ENCODE results near the gene DIP2C. TPM values are rescaled to one million over a fixed set of nuclear protein-coding genes. Genes with fewer than 3 reads are reported as not detected.

Gene DIP2C
- total and polyA plus RNA-seq, 3 donors from 2014 or later: 14.9 to 43.4 (median 30.1) TPM

GRCh38 chr10:548238-548901, 141.1 kb downstream of the DIP2C start:
- intact Hi-C loops (cut with DNase I; ENCODE audit: low total_unique reads): no loop called here
- H3K27ac ChIP-seq: no peak overlapping the region
- TF ChIP-seq CTCF (IDR thresholded peaks at IDR 0.05) (no peak), POLR2A (IDR thresholded peaks at IDR 0.05) (no peak)
- DNase-seq: no peak
- peaks cover 5% of the 10 kb centered on the region for H3K4me1 ChIP-seq
- H3K36me3 ChIP-seq (ENCODE audit: low read depth, missing control alignments): no peaks in the 10 kb centered on the region
- WGBS, 2 donors: 87 to 88% methylated on average over 17 of the region's 17 CpGs
- no peaks in the 10 kb centered on the region for H3K9me3 ChIP-seq
- no peaks in the 10 kb centered on the region for H3K27me3 ChIP-seq
- H3K4me3 ChIP-seq: no peak overlapping the region

GRCh38 chr10:547591-548081, 141.8 kb downstream of the DIP2C start:
- no peaks in the 10 kb centered on the region for H3K36me3 ChIP-seq (ENCODE audit: low read depth, missing control alignments)
- intact Hi-C loops (cut with DNase I; ENCODE audit: low total_unique reads): no loop called here
- no peak overlapping the region for H3K27ac ChIP-seq
- no peak overlapping the region for H3K4me3 ChIP-seq
- no peak for DNase-seq
- peaks cover 5% of the 10 kb centered on the region for H3K4me1 ChIP-seq
- 79 to 80% methylated on average over 6 of the region's 6 CpGs for WGBS, 2 donors
- TF ChIP-seq CTCF (IDR thresholded peaks at IDR 0.05) (no peak), POLR2A (IDR thresholded peaks at IDR 0.05) (no peak)
- H3K9me3 ChIP-seq: no peaks in the 10 kb centered on the region
- H3K27me3 ChIP-seq: no peaks in the 10 kb centered on the region

GRCh38 chr10:546971-547590, 142.4 kb downstream of the DIP2C start:
- H3K27ac ChIP-seq: no peak overlapping the region
- no peaks in the 10 kb centered on the region for H3K27me3 ChIP-seq
- WGBS, 2 donors: 41 to 57% methylated on average over 7 to 10 of the region's 10 CpGs
- no peaks in the 10 kb centered on the region for H3K9me3 ChIP-seq
- TF ChIP-seq CTCF (IDR thresholded peaks at IDR 0.05): no peak
- TF ChIP-seq POLR2A (IDR thresholded peaks at IDR 0.05): no peak
- intact Hi-C loops (cut with DNase I; ENCODE audit: low total_unique reads): no loop called here
- H3K4me3 ChIP-seq: no peak overlapping the region
- DNase-seq: no peak
- H3K4me1 ChIP-seq: peaks cover 5% of the 10 kb centered on the region
- no peaks in the 10 kb centered on the region for H3K36me3 ChIP-seq (ENCODE audit: low read depth, missing control alignments)

GRCh38 chr10:546451-546850, 143.0 kb downstream of the DIP2C start:
- 87 to 92% methylated on average over 7 of the region's 7 CpGs for WGBS, 2 donors
- DNase-seq: no peak
- Histone ChIP-seq H3K27me3 (no peaks in the 10 kb centered on the region), H3K36me3 (ENCODE audit: low read depth, missing control alignments) (no peaks in the 10 kb centered on the region), H3K27ac (no peak overlapping the region), H3K4me1 (peaks cover 5% of the 10 kb centered on the region), H3K9me3 (no peaks in the 10 kb centered on the region), H3K4me3 (no peak overlapping the region)
- intact Hi-C loops (cut with DNase I; ENCODE audit: low total_unique reads): no loop called here
- no peak for TF ChIP-seq CTCF (IDR thresholded peaks at IDR 0.05)
- no peak for TF ChIP-seq POLR2A (IDR thresholded peaks at IDR 0.05)

Measured in testis (tissue), 3 donors.